IMR-90 (cell line): ENCODE results near the gene SRP54. TPM values are rescaled to one million over a fixed set of nuclear protein-coding genes. Genes with fewer than 3 reads are reported as not detected.

Experiments used
- ATAC-seq: fragments of 200-7000 bp; cut with Tn5 transposase; 2 replicates; pipeline ENCODE4 v1.9.1; 2020; ENCODE audit warnings: low read depth, mild to moderate bottlenecking, moderate library complexity
- BruUV-seq: library from RNA; stranded (reverse); fragments of 400-500 nt; replicated peaks from 2 replicates; lab custom pipeline; 2021; lab: Mats Ljungman, UMichigan
- CTCF ChIA-PET: fragments of 300-600 bp; formaldehyde crosslinking; extraction: SDS; loops from one replicate; lab custom pipeline; 2021; ENCODE audit warnings: antibody characterized with exemption; lab: Yijun Ruan, JAX
- POLR2A ChIA-PET: fragments of 300-600 bp; sonication (Branson Sonifier 250); formaldehyde crosslinking; loops from one replicate; lab custom pipeline; 2022; ENCODE audit warnings: antibody characterized with exemption; ENCODE audit not compliant: unreplicated experiment; lab: Charles Lee
- DNase-seq: peaks from one replicate; pipeline ENCODE4 v3.0.0; 2013
- H2AFZ ChIP-seq: replicated peaks from 2 replicates; pipeline ENCODE3; 2013; ENCODE audit warnings: low read length, mild to moderate bottlenecking; ENCODE audit not compliant: poor library complexity
- H2AK5ac ChIP-seq: 2 replicates; pipeline ENCODE4 v1.6.1; 2013; ENCODE audit warnings: low read depth, low read length, inconsistent platforms
- H2AK9ac ChIP-seq: replicated peaks from 2 replicates; pipeline ENCODE3; 2013; ENCODE audit warnings: mild to moderate bottlenecking, low read depth, low read length, moderate library complexity; ENCODE audit not compliant: poor library complexity
- H2BK120ac ChIP-seq: 2 replicates; pipeline ENCODE4 v1.6.1; 2013; ENCODE audit warnings: low read depth, low read length, inconsistent platforms
- H2BK15ac ChIP-seq: 3 replicates; pipeline ENCODE4 v1.6.1; 2013; ENCODE audit warnings: low read depth, low read length, inconsistent platforms
- H2BK20ac ChIP-seq: 2 replicates; pipeline ENCODE4 v1.6.1; 2013; ENCODE audit warnings: low read depth, mild to moderate bottlenecking, inconsistent platforms, low read length, moderate library complexity
- H2BK5ac ChIP-seq: 2 replicates; pipeline ENCODE4 v1.6.1; 2013; ENCODE audit warnings: mild to moderate bottlenecking, low read depth, low read length, inconsistent platforms; ENCODE audit not compliant: poor library complexity, severe bottlenecking
- H3K14ac ChIP-seq: replicated peaks from 2 replicates; pipeline ENCODE4 v1.6.1; 2013; ENCODE audit warnings: low read depth, low read length, inconsistent platforms
- H3K18ac ChIP-seq: 2 replicates; pipeline ENCODE4 v1.6.1; 2013; ENCODE audit warnings: low read depth, low read length, control low read depth
- H3K23ac ChIP-seq: 2 replicates; pipeline ENCODE4 v1.6.1; 2013; ENCODE audit warnings: low read depth, low read length, inconsistent platforms
- H3K27ac ChIP-seq: 2 replicates; pipeline ENCODE4 v1.5.1; 2013; ENCODE audit warnings: mild to moderate bottlenecking, control low read depth, low read length; ENCODE audit not compliant: insufficient read depth
- H3K27me3 ChIP-seq: 2 replicates; pipeline ENCODE4 v1.6.1; 2013; ENCODE audit warnings: low read length; ENCODE audit not compliant: control insufficient read depth, insufficient read depth
- H3K36me3 ChIP-seq: 2 replicates; pipeline ENCODE4 v1.6.1; 2013; ENCODE audit warnings: low read length, mixed read lengths; ENCODE audit not compliant: control insufficient read depth, insufficient read depth
- H3K4ac ChIP-seq: 2 replicates; pipeline ENCODE4 v1.6.1; 2013; ENCODE audit warnings: low read depth, low read length, inconsistent platforms
- H3K4me1 ChIP-seq: 2 replicates; pipeline ENCODE4 v1.6.1; 2013; ENCODE audit warnings: low read length, mixed read lengths; ENCODE audit not compliant: control insufficient read depth, insufficient read depth
- H3K4me2 ChIP-seq: 2 replicates; pipeline ENCODE4 v1.6.1; 2013; ENCODE audit warnings: low read depth, mild to moderate bottlenecking, control low read depth, low read length, moderate library complexity
- H3K4me3 ChIP-seq: 2 replicates; pipeline ENCODE4 v1.5.1; 2013; ENCODE audit warnings: low read depth, mild to moderate bottlenecking, control low read depth, low read length, moderate library complexity; ENCODE audit not compliant: insufficient read depth
- H3K56ac ChIP-seq: 2 replicates; pipeline ENCODE4 v1.6.1; 2013; ENCODE audit warnings: low read length, inconsistent platforms; ENCODE audit not compliant: insufficient read depth; ENCODE audit errors: extremely low read depth
- H3K79me1 ChIP-seq, 2 experiments: 2 replicates each; pipeline ENCODE4 v1.6.1; 2013; ENCODE audit warnings: low read length in 2 of 2, inconsistent platforms in 1 of 2, low read depth in 1 of 2
- H3K9ac ChIP-seq: 2 replicates; pipeline ENCODE4 v1.6.1; 2013; ENCODE audit warnings: low read depth, low read length, control low read depth
- H3K9me1 ChIP-seq: 2 replicates; pipeline ENCODE4 v1.6.1; 2013; ENCODE audit warnings: low read length, inconsistent platforms; ENCODE audit not compliant: insufficient read depth
- H3K9me3 ChIP-seq: 2 replicates; pipeline ENCODE4 v1.6.1; 2013; ENCODE audit warnings: low read length; ENCODE audit not compliant: control insufficient read depth, insufficient read depth
- H4K20me1 ChIP-seq: 2 replicates; pipeline ENCODE4 v1.6.1; 2013; ENCODE audit warnings: low read length, inconsistent platforms; ENCODE audit not compliant: insufficient read depth
- H4K5ac ChIP-seq: 2 replicates; pipeline ENCODE4 v1.6.1; 2013; ENCODE audit warnings: mild to moderate bottlenecking, low read depth, low read length, control low read depth
- H4K8ac ChIP-seq, 2 experiments: 2 replicates each; pipeline ENCODE4 v1.6.1; 2013; ENCODE audit warnings: low read depth in 2 of 2, low read length in 2 of 2, control low read depth in 1 of 2, inconsistent platforms in 1 of 2
- H4K91ac ChIP-seq: 2 replicates; pipeline ENCODE4 v1.6.1; 2013; ENCODE audit warnings: low read depth, low read length, inconsistent platforms; ENCODE audit not compliant: insufficient read depth
- BHLHE40 ChIP-seq: fragments of 150-350 bp; IDR thresholded peaks from 2 replicates; pipeline ENCODE4 v1.6.1; 2016; ENCODE audit warnings: mild to moderate bottlenecking, low read depth, low read length
- CHD1 ChIP-seq: IDR thresholded peaks from 2 replicates; pipeline ENCODE4 v1.6.1; 2012; ENCODE audit warnings: low read depth, low read length, improper control_type of control experiment
- MAFK ChIP-seq: IDR thresholded peaks from 2 replicates; pipeline ENCODE4 v1.6.1; 2012; ENCODE audit warnings: low read depth, low read length, improper control_type of control experiment
- RCOR1 ChIP-seq: IDR thresholded peaks from 2 replicates; pipeline ENCODE4 v1.6.1; 2012; ENCODE audit warnings: mild to moderate bottlenecking, low read length, improper control_type of control experiment; ENCODE audit not compliant: insufficient replicate concordance
- RFX5 ChIP-seq: IDR thresholded peaks from 2 replicates; pipeline ENCODE4 v1.8.0; 2012; ENCODE audit warnings: low read depth, mild to moderate bottlenecking, low read length, moderate library complexity
- WGBS, 2 experiments: methylation state at CpG; one replicate each; pipeline versions ENCODE4 v1.1.5 to v1.1.7; 2013; ENCODE audit warnings: missing lambda C conversion rate in 2 of 2; ENCODE audit not compliant: insufficient read length in 1 of 2; ENCODE audit errors: extremely low coverage in 2 of 2; 5-methylcytosine and 5-hydroxymethylcytosine counted together
- dilution Hi-C: fragments of 300-500 bp; cut with HindIII; formaldehyde crosslinking; loops from one replicate; pipeline ENCODE4 v1.14.3; 2018; ENCODE audit warnings: low sequenced_read_pairs; ENCODE audit not compliant: unreplicated experiment
- in situ Hi-C: fragments of 300-500 bp; cut with MboI; formaldehyde crosslinking; loops from 3 replicates; pipeline ENCODE4 v1.14.3; 2019; ENCODE audit warnings: low sequenced_read_pairs, inconsistent platforms, mixed read lengths
- intact Hi-C: fragments of 100-400 bp; cut with micrococcal nuclease; formaldehyde crosslinking; loops from 2 replicates; pipeline ENCODE4 v1.10.0; 2022
- polyA plus RNA-seq, 3 experiments: library from polyadenylated mRNA; depleted of rRNA; stranded (reverse); fragments of >200 nt; gene quantifications; 2 replicates each; pipeline ENCODE4 v1.2.3, GENCODE V29; 2012; ENCODE audit warnings: low replicate concordance in 1 of 3
- total RNA-seq: library from RNA; depleted of rRNA; stranded (reverse); fragments of >200 nt; gene quantifications from 2 replicates; pipeline ENCODE4 v1.2.3, GENCODE V29; 2012
- TF ChIP-seq, protein P1 (sequence below): conservative IDR thresholded peaks from 2 replicates; pipeline ENCODE4 v1.5.1; 2012; ENCODE audit warnings: mild to moderate bottlenecking, low read depth, low read length, improper control_type of control experiment

The SRP54 gene
- total and polyA plus RNA-seq, 2 of the 4 experiments (the other 2 are of a cell fraction) = 56.2 to 63.3 TPM

GRCh38 chr14:34981743-34982420 is 910 bp upstream of the SRP54 start:
- H2BK20ac ChIP-seq = no peak overlapping the region
- H3K27me3 ChIP-seq = no peaks in the 10 kb centered on the region
- peak overlapping the region; percentile 86 for H3K14ac ChIP-seq
- H3K9me3 ChIP-seq = no peaks in the 10 kb centered on the region
- no peak overlapping the region for H2BK15ac ChIP-seq
- TF ChIP-seq CHD1 = no peak
- no peak for TF ChIP-seq RFX5
- no peak for TF ChIP-seq BHLHE40
- TF ChIP-seq MAFK = no peak
- TF ChIP-seq, protein P1, sequence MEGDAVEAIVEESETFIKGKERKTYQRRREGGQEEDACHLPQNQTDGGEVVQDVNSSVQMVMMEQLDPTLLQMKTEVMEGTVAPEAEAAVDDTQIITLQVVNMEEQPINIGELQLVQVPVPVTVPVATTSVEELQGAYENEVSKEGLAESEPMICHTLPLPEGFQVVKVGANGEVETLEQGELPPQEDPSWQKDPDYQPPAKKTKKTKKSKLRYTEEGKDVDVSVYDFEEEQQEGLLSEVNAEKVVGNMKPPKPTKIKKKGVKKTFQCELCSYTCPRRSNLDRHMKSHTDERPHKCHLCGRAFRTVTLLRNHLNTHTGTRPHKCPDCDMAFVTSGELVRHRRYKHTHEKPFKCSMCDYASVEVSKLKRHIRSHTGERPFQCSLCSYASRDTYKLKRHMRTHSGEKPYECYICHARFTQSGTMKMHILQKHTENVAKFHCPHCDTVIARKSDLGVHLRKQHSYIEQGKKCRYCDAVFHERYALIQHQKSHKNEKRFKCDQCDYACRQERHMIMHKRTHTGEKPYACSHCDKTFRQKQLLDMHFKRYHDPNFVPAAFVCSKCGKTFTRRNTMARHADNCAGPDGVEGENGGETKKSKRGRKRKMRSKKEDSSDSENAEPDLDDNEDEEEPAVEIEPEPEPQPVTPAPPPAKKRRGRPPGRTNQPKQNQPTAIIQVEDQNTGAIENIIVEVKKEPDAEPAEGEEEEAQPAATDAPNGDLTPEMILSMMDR = peak; percentile 28; the same call in 1 of the 2 replicates
- TF ChIP-seq RCOR1 = no peak
- CTCF ChIA-PET = interaction anchor here (1.0 kb wide), 1 partner anchor 13 kb away, joined by 3 read pairs; no protein-coding TSS in a partner anchor
- no peaks in the 10 kb centered on the region for H3K36me3 ChIP-seq
- H3K4ac ChIP-seq = peak overlapping the region; percentile 80
- H3K9ac ChIP-seq = peak overlapping the region; percentile 66
- peak overlapping the region; percentile 58 for H3K56ac ChIP-seq
- 0% methylated on average over 11 of the region's 17 CpGs; no CpG with 5 or more reads in 1 of the 2 experiments for WGBS, 2 experiments
- peaks cover 21% of the 10 kb centered on the region for H4K20me1 ChIP-seq
- H4K5ac ChIP-seq = peak overlapping the region; percentile 11; the same call in 1 of the 2 replicates
- BruUV-seq = TSS peak; percentile 50
- H3K4me1 ChIP-seq = peaks cover 4% of the 10 kb centered on the region
- H2BK5ac ChIP-seq = peak overlapping the region; percentile 81
- peak; percentile 3 for ATAC-seq
- H3K23ac ChIP-seq = peak overlapping the region; percentile 92
- peak overlapping the region; percentile 19; the same call in 1 of the 2 replicates for H3K18ac ChIP-seq
- H2AK9ac ChIP-seq = peak overlapping the region; percentile 99
- POLR2A ChIA-PET = interaction anchor here (0.6 kb wide), 2 partner anchors 15 to 112 kb away, joined by 3 read pairs; no protein-coding TSS in a partner anchor
- peak overlapping the region; percentile 64 for H3K27ac ChIP-seq
- H4K8ac ChIP-seq = peak overlapping the region; percentile 74 to 85; a peak in 2 of 4 replicates
- H3K4me2 ChIP-seq = peak overlapping the region; percentile 76
- H3K9me1 ChIP-seq = peaks cover 4% of the 10 kb centered on the region; the same call in 1 of the 2 replicates
- DNase-seq = peak; percentile 50
- H3K79me1 ChIP-seq = peaks cover 2 to 38% of the 10 kb centered on the region in 2 experiments; a peak in 2 of 4 replicates
- intact Hi-C loops (loop anchor here (1.0 to 2.0 kb wide), 3 partner anchors 107 to 431 kb away; partner anchors contain the start of gene BAZ1A), dilution Hi-C loops (no loop called here), in situ Hi-C loops (no loop called here)
- H2AFZ ChIP-seq = peak overlapping the region; percentile 97
- H2AK5ac ChIP-seq = peak overlapping the region; percentile 36; the same call in 1 of the 2 replicates
- peak overlapping the region; percentile 32; the same call in 1 of the 2 replicates for H2BK120ac ChIP-seq
- H4K91ac ChIP-seq = 0 out of 2 replicates have a peak overlapping the region, but pooled peaks have one; percentile 12
- H3K4me3 ChIP-seq = peak overlapping the region; percentile 58
